NCI-H2081 (cell line): ENCODE data around the gene ZKSCAN4.

Experiments
- DNase-seq, 2 experiments: peaks; one replicate each; lab custom pipeline; 2025; lab: John Stamatoyannopoulos, UW

Gene ZKSCAN4

GRCh38 chr6:28248916-28249315 lies 3.2 kb downstream of the ZKSCAN4 start:
- no peak for DNase-seq

GRCh38 chr6:28245206-28245941 lies 6.7 kb downstream of the ZKSCAN4 start:
- no peak for DNase-seq

- DNase-seq: no peak
Measured at GRCh38 chr6:28243946-28244345, 8.1 kb downstream of the ZKSCAN4 start.

GRCh38 chr6:28240471-28240870 lies 11.6 kb downstream of the ZKSCAN4 start:
- no peak for DNase-seq

DNA sequence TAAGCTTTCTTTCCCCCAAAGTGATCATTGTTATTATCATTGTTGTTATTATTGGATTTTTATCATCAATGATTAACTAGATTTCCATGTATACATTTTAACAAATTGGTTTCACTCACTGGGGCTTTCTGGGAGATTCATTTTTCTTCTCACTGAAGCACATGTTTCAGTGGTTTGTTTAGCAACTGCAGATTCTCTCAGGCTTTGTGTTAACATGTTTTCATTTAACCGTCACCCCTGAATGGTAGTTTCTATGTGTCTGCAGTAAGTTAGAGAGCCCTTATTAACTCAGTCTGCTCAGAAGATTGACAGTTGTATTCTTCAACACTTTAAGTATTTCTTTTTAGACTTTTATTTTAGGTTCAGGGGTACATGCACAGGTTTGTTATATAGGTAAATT lies 12.4 kb downstream of the ZKSCAN4 start:
- no peak for DNase-seq

DNA sequence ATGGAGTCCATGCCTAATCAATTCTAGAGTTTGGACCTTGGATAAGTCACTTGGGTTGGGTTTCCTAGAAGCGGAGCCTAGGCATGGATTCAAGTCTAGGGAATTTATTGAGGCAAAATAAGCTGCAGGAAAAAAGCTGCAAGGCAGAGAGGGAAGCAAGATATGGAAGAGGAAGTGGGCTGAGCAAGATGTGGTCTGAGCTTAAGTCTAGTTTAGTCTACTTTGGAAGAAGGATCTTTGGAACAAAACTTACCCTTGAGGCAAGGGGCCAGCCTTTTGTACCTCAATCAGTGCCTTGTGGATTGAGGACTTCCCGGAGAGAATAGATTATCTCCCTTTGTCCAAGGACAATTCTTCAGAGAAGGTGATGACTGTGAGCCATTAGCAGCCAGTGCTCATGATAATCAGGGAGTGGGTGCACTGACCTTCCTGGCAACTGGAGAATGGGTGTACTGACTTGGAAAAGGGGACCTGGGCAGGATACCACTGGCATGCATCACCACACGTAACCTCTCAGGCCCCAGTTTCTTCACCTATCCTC lies 16.1 kb downstream of the ZKSCAN4 start:
- DNase-seq: no peak

DNA sequence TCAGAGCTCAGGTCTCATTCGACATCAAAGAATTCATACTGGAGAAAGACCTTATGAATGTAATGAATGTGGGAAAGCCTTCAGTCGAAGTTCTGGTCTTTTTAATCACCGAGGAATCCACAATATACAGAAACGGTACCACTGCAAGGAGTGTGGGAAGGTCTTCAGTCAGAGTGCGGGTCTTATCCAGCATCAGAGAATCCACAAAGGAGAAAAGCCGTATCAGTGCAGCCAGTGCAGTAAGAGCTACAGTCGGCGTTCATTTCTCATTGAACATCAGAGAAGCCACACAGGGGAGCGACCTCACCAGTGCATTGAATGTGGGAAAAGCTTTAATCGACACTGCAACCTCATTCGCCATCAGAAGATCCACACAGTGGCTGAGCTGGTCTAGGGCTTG lies 19.3 kb downstream of the ZKSCAN4 start:
- DNase-seq: no peak

DNA sequence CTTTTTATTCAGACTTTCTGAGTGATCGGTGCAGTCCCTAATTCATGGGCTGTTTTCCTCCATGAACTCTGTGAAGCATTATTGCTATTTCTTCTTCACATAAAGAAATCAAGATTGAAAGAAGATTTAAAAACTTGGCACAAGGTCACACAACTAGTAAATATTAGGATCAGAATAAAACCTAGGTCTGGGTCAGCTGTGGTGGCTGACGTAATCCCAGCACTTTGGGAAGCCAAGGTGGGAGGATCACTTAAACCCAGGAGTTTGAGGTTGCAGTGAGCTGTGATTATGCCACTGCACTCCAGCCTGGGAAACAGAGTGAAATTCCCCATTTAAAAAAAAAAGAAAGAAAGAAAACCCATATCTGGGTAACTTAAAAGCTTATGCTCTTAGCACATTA lies 25.6 kb downstream of the ZKSCAN4 start:
- no peak for DNase-seq

GRCh38 chr6:28225056-28225834 lies 26.8 kb downstream of the ZKSCAN4 start, which contains the start of gene ZSCAN9:
Gene ZSCAN9, plus strand, starts transcription at chr6:28225275. Its CDS starts 1,810 bp downstream, at chr6:28227085.
- DNase-seq: peak; percentile 78 to 85

DNA sequence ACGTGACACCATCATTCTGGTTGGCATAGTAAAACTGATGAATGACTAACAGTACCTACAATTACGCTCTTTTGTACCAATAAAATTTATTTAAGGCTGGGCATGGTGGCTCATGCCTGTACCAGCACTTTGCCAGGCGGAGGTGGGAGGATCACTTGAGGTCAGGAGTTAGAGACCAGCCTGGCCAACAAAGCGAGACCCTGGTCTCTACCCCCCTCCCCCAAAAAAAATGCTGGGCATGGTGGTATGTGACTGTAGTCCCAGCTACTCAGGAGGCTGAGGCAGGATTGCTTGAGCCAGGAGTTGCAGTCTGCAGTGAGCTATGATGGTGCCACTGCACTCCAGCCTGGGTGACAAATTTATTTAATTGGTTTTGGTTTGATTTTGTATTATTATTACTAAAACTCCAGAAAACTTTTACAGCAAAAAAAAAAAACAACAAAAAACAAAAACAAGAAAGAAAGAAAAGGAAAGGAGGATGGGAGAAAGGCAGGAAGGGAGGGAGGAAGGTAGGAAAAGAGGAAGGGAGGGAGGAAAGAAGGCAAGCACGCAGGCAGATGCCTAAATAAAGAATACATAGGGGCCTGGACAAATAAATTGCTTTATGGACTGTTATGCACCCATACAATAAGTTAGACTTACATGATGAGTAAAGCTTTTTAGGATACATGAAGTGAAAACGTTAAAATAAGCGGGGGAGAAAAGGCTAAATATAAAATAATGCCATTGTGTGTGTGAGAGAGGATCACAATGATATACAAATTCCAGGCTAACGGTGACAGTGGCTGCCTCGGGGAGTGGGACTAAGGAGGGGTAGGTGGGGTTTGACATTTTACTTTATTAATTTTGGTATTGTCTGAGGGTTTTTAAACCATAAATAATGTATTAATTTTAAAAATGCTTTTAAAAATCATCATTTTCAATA lies 27.7 kb downstream of the ZKSCAN4 start:
- no peak for DNase-seq

DNA sequence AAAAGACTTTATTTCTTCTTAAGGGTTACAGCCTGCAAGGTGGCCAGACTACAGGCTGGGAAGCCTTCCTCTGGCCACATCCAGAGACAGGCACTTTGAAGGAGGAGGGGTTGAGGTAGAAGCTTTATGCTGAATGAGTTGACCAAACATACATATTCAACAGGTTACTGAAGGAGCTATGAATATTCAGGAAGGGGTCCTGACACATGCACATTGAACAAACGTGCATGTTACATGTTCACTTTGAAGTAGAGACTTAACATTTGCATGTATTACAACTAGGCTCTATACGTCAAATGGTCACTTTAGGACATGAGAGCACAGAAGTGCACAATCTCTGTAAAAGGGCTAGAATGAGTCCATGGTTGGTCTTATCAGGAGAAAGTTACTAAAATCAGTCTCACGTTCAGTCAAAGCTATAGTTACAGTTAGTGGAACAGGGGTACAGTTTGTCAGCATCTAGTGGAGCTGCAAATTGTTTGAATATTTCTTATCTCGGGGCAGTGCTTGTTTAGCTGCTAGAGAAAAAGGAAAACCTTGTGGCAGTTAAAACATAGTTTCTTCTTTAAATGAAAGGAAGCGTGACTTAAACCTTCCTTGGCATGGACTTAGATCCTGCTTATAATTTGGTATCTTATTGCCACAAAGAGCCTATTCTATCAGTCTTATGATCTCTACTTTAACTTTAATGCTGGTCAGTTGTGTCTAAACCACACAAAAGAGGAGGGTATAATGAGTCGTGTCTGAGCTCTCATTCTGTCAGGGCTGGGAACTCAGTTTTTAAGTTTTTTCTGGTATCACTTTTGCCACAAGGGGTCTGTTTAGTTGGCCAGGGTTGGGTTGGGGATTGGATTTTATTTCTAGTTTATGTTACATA lies 31.6 kb downstream of the ZKSCAN4 start:
- no peak for DNase-seq

DNA sequence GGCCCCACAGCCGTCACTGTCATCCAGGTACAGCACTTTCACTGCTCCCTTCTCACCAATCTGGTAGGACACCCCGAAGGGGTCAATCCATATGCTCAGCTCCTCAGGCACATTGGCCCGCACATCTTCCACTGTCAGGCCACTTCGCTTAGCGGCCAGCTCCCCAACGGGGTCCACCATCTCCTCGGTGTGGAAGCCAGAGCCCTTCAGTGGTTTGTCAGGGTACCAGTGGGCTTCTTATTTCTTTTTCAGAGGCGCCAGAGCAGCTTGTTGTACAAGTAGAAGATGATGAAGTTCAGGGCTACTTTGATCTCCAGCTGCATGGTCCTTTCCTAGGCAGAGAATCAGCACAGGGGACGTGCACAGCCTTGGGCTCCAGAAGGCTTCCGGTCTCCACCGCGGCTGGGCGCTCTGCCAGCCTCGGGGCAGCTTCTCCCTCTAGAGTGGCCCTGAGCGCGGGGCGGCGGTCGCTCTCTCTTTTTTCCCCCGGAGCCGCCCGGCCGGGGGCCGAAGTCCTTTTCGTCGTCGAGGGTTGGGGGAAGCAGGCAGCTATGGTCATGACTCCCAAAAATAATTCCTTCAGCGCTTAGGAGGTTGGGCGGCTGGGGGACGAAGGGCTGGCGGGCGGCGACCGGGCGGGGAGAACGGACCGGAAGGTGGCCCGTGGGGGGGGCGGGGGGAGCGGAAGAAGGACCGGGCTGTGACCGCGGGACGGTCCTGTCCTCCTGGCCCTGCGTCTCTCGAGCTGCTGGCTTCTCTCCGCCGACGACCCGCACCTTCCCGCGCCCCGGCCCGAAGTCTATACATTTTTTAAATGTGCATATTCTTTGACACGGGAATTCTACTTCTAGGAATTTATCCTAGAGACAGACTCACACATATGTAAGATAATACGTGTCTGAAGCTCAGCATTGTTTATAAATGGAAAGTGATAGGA lies 33.5 kb downstream of the ZKSCAN4 start:
- peak; percentile 66 to 83 for DNase-seq

DNA sequence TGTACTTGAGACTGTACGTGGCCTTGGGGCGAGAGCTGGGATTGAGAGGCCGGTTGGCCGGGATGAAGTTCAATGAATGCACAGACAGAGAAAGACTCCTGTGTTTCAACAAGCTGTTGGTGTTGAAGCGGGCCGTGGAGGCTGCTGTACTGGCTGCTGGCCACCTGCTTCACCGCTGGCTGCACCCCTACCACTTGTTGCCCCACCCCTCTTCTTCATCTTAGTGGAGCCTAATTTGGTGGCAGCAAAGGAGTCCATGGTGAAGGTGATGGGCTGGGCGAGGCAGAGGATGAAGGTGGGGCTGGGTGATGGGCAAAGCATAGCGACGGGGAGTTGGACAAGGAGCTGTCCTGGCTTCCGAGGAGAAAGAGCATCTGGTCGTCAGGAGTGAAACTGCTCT lies 34.2 kb downstream of the ZKSCAN4 start:
- no peak for DNase-seq

DNA sequence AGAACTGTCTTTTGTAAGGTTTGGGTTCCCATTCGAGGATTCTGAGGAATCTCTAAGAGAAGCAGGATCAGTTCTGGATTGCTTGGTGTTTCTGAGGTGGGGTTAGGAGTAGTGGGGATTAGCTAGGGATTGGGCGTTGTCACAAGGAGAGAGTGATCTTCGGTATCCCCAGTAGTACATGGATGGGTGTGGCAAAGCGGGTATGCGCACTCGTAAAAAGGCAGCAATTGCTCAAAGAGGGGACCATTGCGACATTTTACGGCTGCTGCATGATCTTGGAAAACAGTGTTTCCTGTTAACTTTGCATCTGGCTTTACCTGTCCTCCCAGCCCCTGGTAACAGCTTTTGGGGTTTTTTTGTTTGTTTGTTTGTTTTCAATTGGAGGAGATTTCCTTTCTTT lies 36.6 kb downstream of the ZKSCAN4 start:
- no peak for DNase-seq

- DNase-seq: no peak
Measured at GRCh38 chr6:28213213-28213523, 38.9 kb downstream of the ZKSCAN4 start.

DNA sequence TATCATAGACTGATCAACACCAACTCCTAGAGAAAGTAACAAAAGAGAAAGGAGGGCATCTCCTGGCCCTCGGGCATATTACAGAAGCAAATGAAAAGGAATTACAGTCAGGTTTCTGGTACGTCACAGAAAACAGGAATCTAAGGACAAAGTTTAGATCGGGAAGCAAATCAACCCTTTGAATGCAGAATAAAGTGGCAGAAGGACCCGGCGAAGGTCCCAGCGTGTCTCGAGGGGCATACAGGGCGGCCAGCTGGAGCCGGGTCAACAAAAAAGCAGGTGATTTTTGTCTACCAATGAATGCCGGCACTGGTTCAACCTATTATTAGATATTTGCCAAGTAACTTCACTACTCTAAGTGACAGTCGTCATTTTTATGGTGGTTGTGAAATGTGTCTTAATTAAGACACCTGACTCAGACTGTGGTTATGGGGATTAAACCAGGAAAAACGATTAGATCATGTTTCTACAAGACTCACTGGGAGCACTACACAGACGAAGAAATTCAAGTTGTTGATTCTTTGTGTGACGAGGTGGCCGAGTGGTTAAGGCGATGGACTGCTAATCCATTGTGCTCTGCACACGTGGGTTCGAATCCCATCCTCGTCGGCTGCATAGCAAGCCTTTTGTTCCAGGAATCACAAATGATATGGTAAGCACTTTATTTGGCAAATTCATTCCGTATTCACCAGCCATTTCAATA lies 39.4 kb downstream of the ZKSCAN4 start:
- peak; percentile 75 to 85 for DNase-seq

GRCh38 chr6:28211840-28212509 lies 40.1 kb downstream of the ZKSCAN4 start:
- no peak for DNase-seq

DNA sequence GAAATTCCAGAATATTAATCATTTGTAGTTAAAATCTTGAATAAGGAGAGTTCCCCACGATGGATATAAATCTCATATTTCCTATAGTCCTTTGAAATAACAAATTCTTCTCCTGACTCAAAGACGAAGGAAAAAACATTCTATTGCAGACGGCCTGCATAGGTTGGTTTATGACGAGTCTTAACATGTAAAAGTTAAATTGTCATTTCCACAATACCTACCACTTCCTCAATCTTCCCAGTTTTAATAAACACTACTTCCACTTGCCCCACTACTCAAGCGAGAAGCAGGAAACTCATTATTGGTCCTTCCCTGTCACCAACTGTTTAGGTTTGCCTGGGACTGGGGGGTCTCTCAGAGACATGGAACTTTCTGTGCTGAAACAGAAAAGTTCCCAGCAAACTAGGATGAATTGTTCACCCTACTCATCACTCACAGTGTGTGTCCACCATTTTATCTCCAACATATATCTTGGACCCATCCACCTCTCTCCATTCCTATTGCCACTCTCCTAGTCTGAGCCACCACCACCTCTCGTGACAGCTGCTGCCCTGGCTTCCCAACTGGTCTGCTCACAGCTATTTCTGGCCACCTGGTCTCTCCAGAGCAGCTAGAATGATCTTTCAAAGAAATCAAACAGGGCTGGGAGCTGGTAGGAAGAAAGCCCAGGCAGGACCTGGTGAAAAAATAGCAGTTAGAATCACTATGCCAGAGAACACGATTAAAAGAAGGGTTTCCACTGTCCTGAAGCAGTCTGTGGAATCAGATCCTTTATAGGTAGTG lies 42.1 kb downstream of the ZKSCAN4 start:
- DNase-seq: no peak
